ENCODE measurements around the gene UGT3A2.
"Not testable (repeated sequence)": the region's sequence is repeated elsewhere in the genome, so short reads cannot be mapped to it uniquely, and the experiment has no call there.

The UGT3A2 gene

GRCh38 chr5:36034536-36035134 is 32.0 kb downstream of the UGT3A2 start:
- H3K9me3 Mint-ChIP-seq; H3K27ac Mint-ChIP-seq; H3K4me3 Mint-ChIP-seq; H3K36me3 Mint-ChIP-seq (ENCODE audit: low read depth); H3K4me1 Mint-ChIP-seq (ENCODE audit: low read depth): not testable (repeated sequence)
- peaks cover 10% of the 10 kb centered on the region for H3K27me3 Mint-ChIP-seq

DNA sequence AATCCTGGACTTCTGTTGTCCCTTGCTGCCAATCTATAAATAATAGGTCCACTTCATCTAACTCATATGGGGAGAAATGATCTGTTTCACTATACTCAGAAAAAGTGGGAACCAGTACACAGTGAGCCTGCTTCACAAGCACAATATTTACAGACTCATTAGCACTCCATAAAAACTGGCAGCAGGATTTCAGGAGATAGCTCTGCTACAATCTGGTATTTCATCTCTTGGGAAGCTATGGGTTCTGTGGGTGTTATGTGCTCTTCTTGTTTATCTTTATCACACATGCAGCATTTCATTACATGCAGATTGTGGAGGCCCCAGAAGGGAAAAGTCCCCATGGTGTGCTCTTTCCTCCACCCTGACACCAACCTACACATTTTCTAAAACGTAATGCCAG is 33.2 kb downstream of the UGT3A2 start:
- no peaks in the 10 kb centered on the region for H3K36me3 Mint-ChIP-seq (ENCODE audit: low read depth)
- H3K4me1 Mint-ChIP-seq (ENCODE audit: low read depth), result no peaks in the 10 kb centered on the region
- H3K4me3 Mint-ChIP-seq, result no peak overlapping the region
- H3K27me3 Mint-ChIP-seq, result peaks cover 10% of the 10 kb centered on the region
- H3K27ac Mint-ChIP-seq, result no peak overlapping the region
- H3K9me3 Mint-ChIP-seq, result no peaks in the 10 kb centered on the region

- H3K9me3 Mint-ChIP-seq, result no peaks in the 10 kb centered on the region
- no peak overlapping the region for H3K27ac Mint-ChIP-seq
- H3K27me3 Mint-ChIP-seq, result peaks cover 10% of the 10 kb centered on the region
- H3K36me3 Mint-ChIP-seq (ENCODE audit: low read depth), result no peaks in the 10 kb centered on the region
- H3K4me1 Mint-ChIP-seq (ENCODE audit: low read depth), result no peaks in the 10 kb centered on the region
- H3K4me3 Mint-ChIP-seq, result no peak overlapping the region
Observed at GRCh38 chr5:36033047-36033446, 33.6 kb downstream of the UGT3A2 start.

- no peak overlapping the region for H3K27ac Mint-ChIP-seq
- no peaks in the 10 kb centered on the region for H3K9me3 Mint-ChIP-seq
- no peak overlapping the region for H3K4me3 Mint-ChIP-seq
- no peaks in the 10 kb centered on the region for H3K36me3 Mint-ChIP-seq (ENCODE audit: low read depth)
- peaks cover 2% of the 10 kb centered on the region for H3K27me3 Mint-ChIP-seq
- no peaks in the 10 kb centered on the region for H3K4me1 Mint-ChIP-seq (ENCODE audit: low read depth)
Observed at GRCh38 chr5:36031223-36031622, 35.5 kb downstream of the UGT3A2 start.

DNA sequence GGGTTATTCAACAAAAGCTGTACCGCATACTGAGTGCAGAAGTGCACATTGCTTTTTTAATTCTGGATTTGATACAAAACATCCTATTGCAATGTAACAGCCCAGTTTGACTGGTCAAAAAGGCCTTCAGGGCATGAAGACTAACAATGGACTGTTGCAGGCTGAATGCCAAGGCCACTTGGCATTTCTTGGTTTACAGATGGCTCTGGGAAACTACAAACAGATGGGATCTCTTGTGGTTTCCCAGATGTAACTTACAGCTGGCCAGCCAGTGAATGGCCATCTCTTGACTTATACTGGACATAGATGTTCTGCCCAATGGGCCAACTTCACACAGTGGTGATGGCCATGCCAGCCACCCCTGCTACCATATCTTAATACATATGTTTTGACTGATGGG is 36.8 kb downstream of the UGT3A2 start:
- Mint-ChIP-seq H3K36me3 (ENCODE audit: low read depth) (no peaks in the 10 kb centered on the region), H3K27me3 (peaks cover 2% of the 10 kb centered on the region), H3K9me3 (peaks cover 4% of the 10 kb centered on the region), H3K4me3 (no peak overlapping the region), H3K27ac (no peak overlapping the region), H3K4me1 (ENCODE audit: low read depth) (no peaks in the 10 kb centered on the region)

DNA sequence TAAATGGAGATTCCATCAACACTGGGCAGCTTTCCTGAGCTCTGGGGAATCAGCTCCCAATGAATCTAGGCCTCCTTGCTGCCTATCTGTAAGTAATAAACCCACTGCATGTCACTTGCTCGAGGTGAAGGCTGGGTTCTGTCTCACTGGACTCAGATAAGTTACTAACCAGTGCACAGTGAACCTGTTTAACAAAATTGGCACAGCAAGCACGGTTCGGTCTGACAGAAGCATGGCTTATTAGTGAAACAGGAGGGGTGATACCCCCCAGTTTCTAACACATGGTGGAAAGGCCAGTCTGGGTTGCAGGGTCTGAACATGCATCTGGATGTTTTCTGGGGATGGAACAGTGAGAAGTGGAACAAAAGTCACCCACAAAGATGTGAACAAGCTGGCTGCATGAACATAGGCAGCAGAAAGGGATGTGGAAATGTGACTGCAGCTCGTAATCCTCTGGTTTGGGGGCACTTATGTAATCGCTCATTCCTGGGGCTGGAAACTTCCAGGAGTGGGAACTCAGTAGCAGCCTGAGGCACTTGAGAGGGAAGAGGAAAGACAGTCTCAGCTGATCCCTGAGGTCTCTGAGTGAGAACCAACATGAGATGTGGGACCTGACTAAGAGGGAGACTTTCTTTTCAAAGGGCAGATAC is 37.7 kb downstream of the UGT3A2 start:
- Mint-ChIP-seq H3K4me1 (ENCODE audit: low read depth) (no peaks in the 10 kb centered on the region), H3K9me3 (peaks cover 7% of the 10 kb centered on the region), H3K4me3 (no peak overlapping the region), H3K36me3 (ENCODE audit: low read depth) (no peaks in the 10 kb centered on the region), H3K27ac (no peak overlapping the region), H3K27me3 (peaks cover 2% of the 10 kb centered on the region)

DNA sequence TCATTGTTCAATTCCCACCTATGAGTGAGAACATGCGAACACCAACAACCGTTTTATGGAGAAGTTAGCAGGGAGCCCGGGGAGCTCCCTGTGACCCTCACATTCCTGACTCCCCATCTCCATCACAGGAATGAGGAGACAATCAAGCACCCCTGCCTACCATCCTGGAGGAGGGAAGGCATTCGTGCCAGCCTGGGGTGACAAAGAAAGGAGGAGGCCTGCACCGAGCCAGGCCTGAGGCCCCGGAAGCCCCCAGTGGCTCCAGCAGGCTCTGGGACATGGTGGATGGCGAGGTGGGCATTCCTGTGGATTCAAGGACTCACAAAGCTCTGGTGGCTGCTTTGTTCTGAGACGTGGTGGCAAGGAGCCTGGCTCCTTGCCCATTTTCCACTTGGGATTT is 39.0 kb downstream of the UGT3A2 start:
- H3K4me1 Mint-ChIP-seq (ENCODE audit: low read depth), result no peaks in the 10 kb centered on the region
- no peaks in the 10 kb centered on the region for H3K36me3 Mint-ChIP-seq (ENCODE audit: low read depth)
- peaks cover 7% of the 10 kb centered on the region for H3K9me3 Mint-ChIP-seq
- H3K4me3 Mint-ChIP-seq, result no peak overlapping the region
- peaks cover 2% of the 10 kb centered on the region for H3K27me3 Mint-ChIP-seq
- no peak overlapping the region for H3K27ac Mint-ChIP-seq

DNA sequence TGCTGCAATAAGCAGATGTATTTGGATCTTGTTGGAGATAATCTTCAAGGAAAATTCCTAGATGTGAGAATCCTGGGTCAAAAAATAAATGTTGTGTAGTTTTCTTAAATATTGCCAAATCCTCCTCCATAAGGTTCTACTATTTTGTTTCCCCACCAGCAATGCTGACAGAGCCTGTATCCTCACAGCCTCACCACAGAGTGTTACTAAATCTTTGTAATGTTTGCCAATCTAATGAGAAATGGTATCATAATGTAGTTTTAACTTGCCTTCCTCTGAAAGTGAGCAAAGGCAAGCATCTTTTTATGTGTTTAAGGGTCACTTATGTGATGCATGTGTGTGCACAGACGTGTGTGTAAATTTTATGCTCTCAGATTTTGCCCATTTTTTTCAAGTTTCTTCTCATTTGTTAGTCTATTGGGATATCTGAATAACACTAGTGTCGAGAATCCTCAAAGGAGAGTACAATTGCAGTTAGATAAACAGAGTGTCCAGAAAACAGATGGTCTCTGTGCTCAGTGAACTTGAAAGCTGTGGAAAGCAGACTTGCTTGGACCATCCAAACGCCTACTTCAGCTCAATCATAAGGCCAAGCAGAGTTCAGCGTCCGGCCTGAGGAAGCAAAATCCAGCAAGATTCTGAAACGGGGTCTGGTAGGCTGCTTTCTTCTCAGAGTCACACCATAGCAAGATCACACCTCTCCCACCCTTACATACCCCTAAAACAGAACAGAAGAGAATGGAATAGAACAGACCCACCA is 39.8 kb downstream of the UGT3A2 start:
- no peak overlapping the region for H3K27ac Mint-ChIP-seq
- H3K4me3 Mint-ChIP-seq, result no peak overlapping the region
- no peaks in the 10 kb centered on the region for H3K36me3 Mint-ChIP-seq (ENCODE audit: low read depth)
- H3K9me3 Mint-ChIP-seq, result peaks cover 7% of the 10 kb centered on the region
- peaks cover 2% of the 10 kb centered on the region for H3K27me3 Mint-ChIP-seq
- no peaks in the 10 kb centered on the region for H3K4me1 Mint-ChIP-seq (ENCODE audit: low read depth)

- not testable (repeated sequence) for H3K36me3 Mint-ChIP-seq (ENCODE audit: low read depth); H3K4me1 Mint-ChIP-seq (ENCODE audit: low read depth); H3K27ac Mint-ChIP-seq; H3K27me3 Mint-ChIP-seq; H3K9me3 Mint-ChIP-seq; H3K4me3 Mint-ChIP-seq
Observed at GRCh38 chr5:36022246-36022645, 44.4 kb downstream of the UGT3A2 start.

GRCh38 chr5:36019584-36019983 is 47.1 kb downstream of the UGT3A2 start:
- not testable (repeated sequence) for H3K36me3 Mint-ChIP-seq (ENCODE audit: low read depth); H3K27ac Mint-ChIP-seq; H3K4me1 Mint-ChIP-seq (ENCODE audit: low read depth); H3K4me3 Mint-ChIP-seq; H3K27me3 Mint-ChIP-seq
- peaks cover 11% of the 10 kb centered on the region for H3K9me3 Mint-ChIP-seq

- Mint-ChIP-seq H3K27ac (no peak overlapping the region), H3K9me3 (peaks cover 20% of the 10 kb centered on the region), H3K4me3 (no peak overlapping the region), H3K4me1 (ENCODE audit: low read depth) (no peaks in the 10 kb centered on the region), H3K27me3 (no peaks in the 10 kb centered on the region), H3K36me3 (ENCODE audit: low read depth) (peaks cover 4% of the 10 kb centered on the region)
Observed at GRCh38 chr5:36017622-36018021, 49.1 kb downstream of the UGT3A2 start.

DNA sequence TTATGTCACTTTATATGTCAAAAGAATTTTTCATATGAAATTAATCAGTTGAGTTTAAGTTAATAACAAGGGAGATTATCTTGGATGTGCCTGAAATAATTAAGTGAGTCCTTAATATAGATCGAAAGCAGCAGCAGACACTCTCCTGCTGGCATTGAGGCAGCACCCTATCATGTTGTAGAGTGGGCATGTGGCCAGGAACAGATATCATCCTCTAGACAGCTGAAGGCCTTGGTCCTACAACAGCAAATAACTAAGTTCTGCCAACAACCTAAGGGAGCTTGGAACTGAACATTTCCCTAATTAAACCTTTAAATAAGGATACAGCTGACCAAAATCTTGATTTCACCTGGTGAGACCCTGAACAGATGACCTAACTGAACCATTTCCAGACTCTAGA is 49.7 kb downstream of the UGT3A2 start:
- H3K27me3 Mint-ChIP-seq, result no peaks in the 10 kb centered on the region
- no peaks in the 10 kb centered on the region for H3K4me1 Mint-ChIP-seq (ENCODE audit: low read depth)
- H3K4me3 Mint-ChIP-seq, result no peak overlapping the region
- no peak overlapping the region for H3K27ac Mint-ChIP-seq
- H3K36me3 Mint-ChIP-seq (ENCODE audit: low read depth), result peaks cover 6% of the 10 kb centered on the region
- peaks cover 22% of the 10 kb centered on the region for H3K9me3 Mint-ChIP-seq

DNA sequence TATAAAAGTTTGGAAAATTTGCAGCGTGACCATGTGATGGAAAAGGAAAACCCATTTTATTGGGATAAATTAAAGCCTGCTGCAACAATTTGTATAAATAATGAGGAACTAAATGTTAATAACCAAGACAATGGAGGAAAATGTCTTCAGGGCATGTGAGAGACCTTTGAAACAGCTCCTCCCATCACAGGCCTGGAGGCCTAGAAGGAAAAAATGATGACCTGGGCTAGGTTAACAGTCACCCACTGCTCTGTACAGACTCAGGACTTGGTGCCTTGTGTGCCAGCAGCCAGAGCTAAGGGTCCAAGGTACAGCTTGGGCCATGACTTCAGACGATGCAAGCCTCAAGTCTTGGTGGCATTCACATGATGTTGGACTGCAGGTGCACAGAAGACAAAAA is 53.5 kb downstream of the UGT3A2 start:
- no peak overlapping the region for H3K27ac Mint-ChIP-seq
- no peaks in the 10 kb centered on the region for H3K4me1 Mint-ChIP-seq (ENCODE audit: low read depth)
- H3K9me3 Mint-ChIP-seq, result peaks cover 35% of the 10 kb centered on the region
- H3K27me3 Mint-ChIP-seq, result no peaks in the 10 kb centered on the region
- H3K36me3 Mint-ChIP-seq (ENCODE audit: low read depth), result peaks cover 6% of the 10 kb centered on the region
- H3K4me3 Mint-ChIP-seq, result no peak overlapping the region

DNA sequence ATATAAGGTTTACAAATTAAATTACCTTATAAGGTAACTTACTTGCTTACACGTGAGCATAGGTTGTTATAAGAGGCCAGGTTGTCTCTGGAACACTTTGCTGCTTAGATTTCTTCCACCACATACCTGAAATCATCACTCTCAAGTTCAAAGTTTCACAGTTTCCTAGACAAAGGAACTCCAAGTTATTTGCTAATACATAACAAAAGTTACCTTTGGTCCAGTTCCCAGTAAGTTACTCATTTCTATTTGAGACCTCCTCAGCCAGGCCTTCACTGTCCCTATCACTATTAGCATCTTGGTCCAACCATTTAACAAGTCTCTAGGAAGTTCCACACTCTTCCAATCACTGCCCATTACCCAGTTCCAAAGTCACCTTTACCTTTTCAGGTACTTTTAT is 57.0 kb downstream of the UGT3A2 start:
- no peak overlapping the region for H3K4me3 Mint-ChIP-seq

GRCh38 chr5:36007366-36007765 is 59.3 kb downstream of the UGT3A2 start:
- H3K27ac Mint-ChIP-seq, result no peak overlapping the region

More for the DNA sequence above, 57.0 kb downstream of the UGT3A2 start:
- H3K4me1 Mint-ChIP-seq (ENCODE audit: low read depth), result no peaks in the 10 kb centered on the region
- H3K27me3 Mint-ChIP-seq, result no peaks in the 10 kb centered on the region
- H3K27ac Mint-ChIP-seq, result no peak overlapping the region
- H3K9me3 Mint-ChIP-seq, result peaks cover 29% of the 10 kb centered on the region
- H3K36me3 Mint-ChIP-seq (ENCODE audit: low read depth), result peaks cover 6% of the 10 kb centered on the region

More at GRCh38 chr5:36007366-36007765, 59.3 kb downstream of the UGT3A2 start:
- no peaks in the 10 kb centered on the region for H3K4me1 Mint-ChIP-seq (ENCODE audit: low read depth)
- no peak overlapping the region for H3K4me3 Mint-ChIP-seq
- peaks cover 4% of the 10 kb centered on the region for H3K27me3 Mint-ChIP-seq
- peaks cover 15% of the 10 kb centered on the region for H3K9me3 Mint-ChIP-seq
- no peaks in the 10 kb centered on the region for H3K36me3 Mint-ChIP-seq (ENCODE audit: low read depth)

Data from stimulated activated naive CD8-positive, alpha-beta T cell treated with anti-CD3 and anti-CD28 coated beads, Interleukin-15, Interleukin-2, amounts not matched to agents 100 ng/mL and 50 ng/mL, for 24 hours (primary cell).